Brain pericyte (primary cell): ENCODE data around the gene DHH.
A peak's percentile ranks its signal among the peaks of the same experiment; 100 is the strongest.
"Not testable (repeated sequence)": the region's sequence is repeated elsewhere in the genome, so short reads cannot be mapped to it uniquely, and the experiment has no call there.

ENCODE experiments used
- DNase-seq: peaks from one replicate; pipeline ENCODE4 v3.0.0-alpha.2; 2012; ENCODE audit warnings: low read depth, low spot score

DHH gene

GRCh38 chr12:49070971-49071370 lies 23.6 kb downstream of the DHH start:
- no peak for DNase-seq

GRCh38 chr12:49069507-49070346 lies 24.9 kb downstream of the DHH start, which contains the start of gene RHEBL1:
Gene RHEBL1 (minus strand): TSS chr12:49069979. CDS start chr12:49069785, 194 bp downstream.
- peak; percentile 76 for DNase-seq

GRCh38 chr12:49068879-49069506 lies 25.6 kb downstream of the DHH start:
- no peak for DNase-seq

- DNase-seq, result no peak
Observed at GRCh38 chr12:49066120-49066519, 28.5 kb downstream of the DHH start.

- no peak for DNase-seq
Observed at GRCh38 chr12:49064767-49065152, 29.8 kb downstream of the DHH start.

GRCh38 chr12:49061916-49062315 lies 32.7 kb downstream of the DHH start:
- not testable (repeated sequence) for DNase-seq

GRCh38 chr12:49061157-49061650 lies 33.4 kb downstream of the DHH start:
- DNase-seq, result no peak

- peak; percentile 86 for DNase-seq
Observed at GRCh38 chr12:49060237-49061156, 34.1 kb downstream of the DHH start, which contains the start of gene KMT2D. Gene KMT2D (minus strand): TSS chr12:49060794. CDS start chr12:49055324, 5,470 bp downstream.

- DNase-seq, result no peak
Observed at GRCh38 chr12:49059299-49060171, 35.1 kb downstream of the DHH start.

- no peak for DNase-seq
Observed at GRCh38 chr12:49059045-49059298, 35.6 kb downstream of the DHH start.

GRCh38 chr12:49058366-49059044 lies 36.1 kb downstream of the DHH start:
- no peak for DNase-seq

GRCh38 chr12:49057888-49058287 lies 36.7 kb downstream of the DHH start:
- no peak for DNase-seq

GRCh38 chr12:49055978-49056754 lies 38.4 kb downstream of the DHH start:
- no peak for DNase-seq

- DNase-seq, result no peak
Observed at GRCh38 chr12:49055092-49055491, 39.5 kb downstream of the DHH start.

GRCh38 chr12:49054524-49054923 lies 40.1 kb downstream of the DHH start:
- DNase-seq, result no peak

- no peak for DNase-seq
Observed at GRCh38 chr12:49054096-49054495, 40.5 kb downstream of the DHH start.

GRCh38 chr12:49052451-49053208 lies 42.0 kb downstream of the DHH start:
- DNase-seq, result no peak

GRCh38 chr12:49051777-49052438 lies 42.7 kb downstream of the DHH start:
- DNase-seq, result no peak
